Colonic mucosa (tissue), 4 donors: ENCODE data around the gene MAGI2. TPM values are rescaled to one million over a fixed set of nuclear protein-coding genes. Genes with fewer than 3 reads are reported as not detected.

Experiments
- DNase-seq: peaks from one replicate; pipeline ENCODE4 v3.0.0-alpha.2; 2020
- H3K27ac ChIP-seq: fragments of 200-600 bp; one replicate; pipeline ENCODE4 v1.8.0; 2021
- H3K27me3 ChIP-seq: fragments of 200-600 bp; one replicate; pipeline ENCODE4 v1.8.0; 2021
- H3K36me3 ChIP-seq: fragments of 200-600 bp; one replicate; pipeline ENCODE4 v1.8.0; 2021
- H3K4me1 ChIP-seq: fragments of 200-600 bp; one replicate; pipeline ENCODE4 v1.8.0; 2021; ENCODE audit warnings: mild to moderate bottlenecking
- H3K4me3 ChIP-seq: fragments of 200-600 bp; one replicate; pipeline ENCODE4 v1.8.0; 2021
- H3K9ac ChIP-seq, 2 donors: one replicate each; pipeline ENCODE4 v1.7.0; 2013; ENCODE audit warnings: control low read depth in 2 of 2, low read depth in 2 of 2, low read length in 2 of 2
- H3K9me3 ChIP-seq: fragments of 200-600 bp; one replicate; pipeline ENCODE4 v1.8.0; 2021
- intact Hi-C: fragments of 100-400 bp; cut with DNase I; formaldehyde crosslinking; loops from one replicate; pipeline ENCODE4 v1.14.1; 2022
- total RNA-seq, 2 donors: library from RNA; stranded (reverse); fragmentation: NEBNext Ultra II Directional in 1 of 2; extraction: Animal tissue kit (Norgen Biotek cat#: 25700) in 1 of 2; gene quantifications; one replicate each; pipeline ENCODE4 v1.2.1, GENCODE V29; 2021
- TF ChIP-seq, protein P1 (sequence below): fragments of 200-600 bp; IDR thresholded peaks from one replicate; pipeline ENCODE4 v1.8.0; 2022; ENCODE audit warnings: antibody characterized with exemption, mild to moderate bottlenecking
- donor health status: healthy.
- donor health status: DM: no; HTN: no; CAD: no.
- donor health status: DM: no; HTN: no; CAD: no.

MAGI2 gene
- total RNA-seq, 2 donors from 2014 or later: 1.1 to 2.4 TPM

DNA sequence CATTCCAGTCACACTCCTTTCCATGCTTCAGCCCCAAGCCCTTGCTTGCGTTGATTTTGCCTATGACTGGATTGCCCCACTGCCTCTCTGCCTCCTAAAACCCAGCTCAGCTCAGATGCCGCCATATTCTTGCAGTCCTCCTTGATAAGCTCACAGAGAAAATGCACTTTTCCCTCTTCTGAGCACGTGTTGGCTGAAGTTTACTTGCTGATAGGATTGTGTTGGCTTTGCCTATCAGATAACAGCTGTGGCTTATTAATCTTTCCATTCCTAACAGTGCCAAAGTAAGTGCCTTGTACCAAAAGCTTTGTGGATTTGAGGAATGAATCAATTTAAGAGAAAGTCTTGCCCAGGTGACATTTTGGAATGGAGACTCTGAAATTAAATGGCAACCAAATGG lies 1405.7 kb downstream of the MAGI2 start:
- intact Hi-C loops: no loop called here
- no peak for DNase-seq
- no peak overlapping the region for H3K4me3 ChIP-seq
- H3K9me3 ChIP-seq: no peaks in the 10 kb centered on the region
- H3K36me3 ChIP-seq: no peaks in the 10 kb centered on the region
- H3K27ac ChIP-seq: no peak overlapping the region
- no peaks in the 10 kb centered on the region for H3K27me3 ChIP-seq
- no peak overlapping the region for H3K9ac ChIP-seq
- H3K4me1 ChIP-seq: no peaks in the 10 kb centered on the region
- TF ChIP-seq, protein P1, sequence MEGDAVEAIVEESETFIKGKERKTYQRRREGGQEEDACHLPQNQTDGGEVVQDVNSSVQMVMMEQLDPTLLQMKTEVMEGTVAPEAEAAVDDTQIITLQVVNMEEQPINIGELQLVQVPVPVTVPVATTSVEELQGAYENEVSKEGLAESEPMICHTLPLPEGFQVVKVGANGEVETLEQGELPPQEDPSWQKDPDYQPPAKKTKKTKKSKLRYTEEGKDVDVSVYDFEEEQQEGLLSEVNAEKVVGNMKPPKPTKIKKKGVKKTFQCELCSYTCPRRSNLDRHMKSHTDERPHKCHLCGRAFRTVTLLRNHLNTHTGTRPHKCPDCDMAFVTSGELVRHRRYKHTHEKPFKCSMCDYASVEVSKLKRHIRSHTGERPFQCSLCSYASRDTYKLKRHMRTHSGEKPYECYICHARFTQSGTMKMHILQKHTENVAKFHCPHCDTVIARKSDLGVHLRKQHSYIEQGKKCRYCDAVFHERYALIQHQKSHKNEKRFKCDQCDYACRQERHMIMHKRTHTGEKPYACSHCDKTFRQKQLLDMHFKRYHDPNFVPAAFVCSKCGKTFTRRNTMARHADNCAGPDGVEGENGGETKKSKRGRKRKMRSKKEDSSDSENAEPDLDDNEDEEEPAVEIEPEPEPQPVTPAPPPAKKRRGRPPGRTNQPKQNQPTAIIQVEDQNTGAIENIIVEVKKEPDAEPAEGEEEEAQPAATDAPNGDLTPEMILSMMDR: no peak

DNA sequence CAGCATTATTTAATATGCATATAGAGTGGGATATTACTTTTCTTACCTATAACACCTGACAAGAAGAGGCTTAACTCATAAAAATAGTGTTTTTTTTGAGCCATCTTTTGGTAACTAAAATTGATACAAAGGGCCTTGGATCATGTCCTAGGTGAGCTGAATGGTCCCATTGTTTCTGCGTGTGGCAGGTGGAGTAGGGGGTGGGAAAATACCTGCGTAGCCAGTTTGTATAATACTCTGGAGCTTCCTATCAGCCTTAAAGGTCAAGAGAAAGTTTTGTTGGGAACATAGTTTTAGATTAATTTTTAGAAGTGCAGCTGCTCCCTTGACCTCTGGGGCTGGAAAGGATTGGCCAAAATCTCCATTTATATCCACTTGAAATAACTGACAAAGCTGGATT lies 1410.3 kb downstream of the MAGI2 start:
- Histone ChIP-seq H3K9ac (no peak overlapping the region), H3K36me3 (no peaks in the 10 kb centered on the region), H3K27me3 (no peaks in the 10 kb centered on the region), H3K9me3 (no peaks in the 10 kb centered on the region), H3K27ac (no peak overlapping the region), H3K4me1 (no peaks in the 10 kb centered on the region), H3K4me3 (no peak overlapping the region)
- intact Hi-C loops: no loop called here
- DNase-seq: no peak
- TF ChIP-seq, protein P1: no peak

DNA sequence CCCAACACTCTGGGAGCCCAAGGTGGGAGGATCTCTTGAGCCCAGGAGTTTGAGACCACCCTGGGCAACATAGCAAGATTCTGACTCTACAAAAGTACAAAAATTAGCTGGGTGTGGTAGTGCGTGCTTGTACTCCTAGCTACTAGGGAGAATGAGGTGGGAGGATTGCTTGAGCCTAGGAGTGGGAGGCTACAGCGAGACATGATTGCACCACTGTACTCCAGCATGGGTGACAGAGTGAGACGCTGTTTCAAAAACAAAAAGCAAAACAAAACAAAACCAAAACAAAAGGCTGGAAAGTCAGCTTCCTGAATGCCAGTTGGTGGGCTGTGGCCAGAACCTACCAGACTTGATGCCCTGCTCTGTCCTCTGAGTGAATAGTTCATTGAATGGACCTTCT lies 1412.0 kb downstream of the MAGI2 start:
- Histone ChIP-seq H3K27me3 (no peaks in the 10 kb centered on the region), H3K9me3 (no peaks in the 10 kb centered on the region), H3K4me1 (no peaks in the 10 kb centered on the region), H3K4me3 (no peak overlapping the region), H3K9ac (no peak overlapping the region), H3K27ac (no peak overlapping the region), H3K36me3 (no peaks in the 10 kb centered on the region)
- TF ChIP-seq, protein P1: no peak
- no peak for DNase-seq
- intact Hi-C loops: no loop called here

DNA sequence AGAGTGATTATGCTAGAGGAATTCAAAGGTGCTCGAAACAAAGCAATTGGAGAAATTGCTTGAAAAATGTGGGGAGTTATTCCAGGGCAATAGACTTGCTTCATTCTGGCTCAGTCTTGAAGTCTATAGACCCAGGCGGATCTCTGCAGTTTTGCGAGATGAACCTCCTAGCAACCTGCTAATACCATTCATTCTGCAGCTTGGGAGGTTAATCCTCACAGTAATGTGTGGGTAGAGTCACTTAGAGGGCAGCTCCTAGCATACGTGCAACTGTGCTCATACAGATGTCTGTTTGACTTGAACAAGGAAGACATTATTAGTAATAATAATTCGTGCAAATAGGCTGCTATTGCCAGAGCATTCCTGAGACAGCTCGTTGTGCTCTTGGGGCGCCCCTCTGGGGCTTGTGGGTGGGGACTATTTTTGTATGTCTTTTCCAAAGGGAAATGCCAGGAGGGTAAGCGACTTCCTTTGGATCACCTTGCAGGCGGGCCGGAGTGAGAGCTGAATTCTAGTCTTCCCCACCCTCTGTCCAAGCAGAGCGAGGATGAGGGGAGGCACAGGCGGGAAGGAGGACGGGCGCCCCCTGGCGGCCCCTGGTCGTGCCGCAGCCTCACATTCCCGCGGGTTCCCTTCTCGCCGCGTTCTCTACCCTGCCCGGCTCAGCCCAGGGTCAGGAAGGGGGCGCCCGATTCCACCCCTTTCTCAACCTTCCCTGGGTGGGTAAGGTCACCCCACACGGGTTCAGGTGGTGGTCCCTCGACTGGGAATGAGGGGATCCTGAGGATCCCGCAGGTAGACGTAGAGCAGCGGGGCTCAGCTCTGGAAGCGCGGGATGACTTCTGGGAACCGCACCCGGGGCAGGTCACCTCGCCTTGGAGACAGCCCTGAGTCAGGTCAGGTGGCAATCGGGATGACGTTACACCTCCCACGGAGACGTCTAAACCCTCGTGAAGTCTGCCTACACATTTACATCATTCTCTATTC lies 1413.4 kb downstream of the MAGI2 start:
- TF ChIP-seq, protein P1: peak; percentile 37
- intact Hi-C loops: no loop called here

DNA sequence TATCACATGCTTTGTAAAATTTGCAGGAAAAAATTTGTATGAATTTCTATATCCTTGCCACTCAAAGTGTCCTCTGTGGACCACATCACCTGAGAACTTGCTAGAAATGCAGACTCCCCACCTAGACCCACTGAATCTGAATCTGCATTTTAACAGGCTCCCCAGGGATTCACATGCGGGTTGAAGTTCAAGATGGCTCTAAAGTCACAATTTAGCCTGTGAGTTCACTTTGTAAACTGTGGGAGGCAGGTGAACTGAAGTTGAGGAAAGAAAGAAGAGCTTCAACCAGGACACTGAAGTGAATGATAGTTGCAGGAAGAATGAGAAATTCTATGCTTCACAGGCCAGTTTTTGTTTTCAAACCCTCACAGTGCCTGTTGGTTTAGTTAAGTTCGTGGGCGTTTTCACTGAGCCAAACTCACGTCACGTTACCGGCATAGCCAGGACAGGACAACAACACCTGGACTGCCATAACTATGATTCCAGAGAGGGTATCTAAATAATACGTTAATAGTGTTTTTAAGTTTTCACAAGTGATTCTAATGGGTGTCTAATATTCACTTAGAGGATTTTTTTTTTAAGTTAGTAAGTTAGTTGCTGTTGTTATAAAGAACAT lies 1414.9 kb downstream of the MAGI2 start:
- intact Hi-C loops: no loop called here
- Histone ChIP-seq H3K27me3 (no peaks in the 10 kb centered on the region), H3K36me3 (no peaks in the 10 kb centered on the region), H3K4me3 (no peak overlapping the region), H3K27ac (no peak overlapping the region), H3K4me1 (no peaks in the 10 kb centered on the region), H3K9me3 (no peaks in the 10 kb centered on the region), H3K9ac (no peak overlapping the region)
- no peak for DNase-seq
- TF ChIP-seq, protein P1: no peak

More for the DNA sequence above, 1413.4 kb downstream of the MAGI2 start:
- Histone ChIP-seq H3K4me3 (no peak overlapping the region), H3K9me3 (no peaks in the 10 kb centered on the region), H3K27ac (no peak overlapping the region), H3K9ac (no peak overlapping the region), H3K27me3 (no peaks in the 10 kb centered on the region), H3K4me1 (no peaks in the 10 kb centered on the region), H3K36me3 (no peaks in the 10 kb centered on the region)
- peak; percentile 19 for DNase-seq
